Right atrium auricular region (tissue), 2 donors: ENCODE results near the gene SLC9A8. TPM values are rescaled to one million over a fixed set of nuclear protein-coding genes. Genes with fewer than 3 reads are reported as not detected.

Experiments used
- DNase-seq: peaks from one replicate; pipeline ENCODE4 v3.0.0-alpha.2; 2019; ENCODE audit warnings: low spot score
- H3K27ac ChIP-seq, 2 donors: fragments of 200-600 bp; sonication (generic); 1 replicate in 1 of 2; 2 replicates in 1 of 2; pipeline ENCODE4 v1.5.1; 2016 to 2019
- H3K27me3 ChIP-seq, 2 donors: fragments of 200-600 bp; sonication (generic); one replicate each; pipeline versions ENCODE4 v1.5.1 to v1.6.0; 2017 to 2019
- H3K36me3 ChIP-seq: fragments of 200-600 bp; sonication (generic); one replicate; pipeline ENCODE4 v1.5.1; 2016
- H3K4me1 ChIP-seq, 2 donors: fragments of 200-600 bp; sonication (generic); one replicate each; pipeline versions ENCODE4 v1.5.1 to v1.6.0; 2017 to 2019
- H3K4me3 ChIP-seq, 2 donors: fragments of 200-600 bp; sonication (generic); 1 replicate in 1 of 2; 2 replicates in 1 of 2; pipeline ENCODE4 v1.5.1; 2017 to 2019; ENCODE audit warnings: mild to moderate bottlenecking in 1 of 2, moderate library complexity in 1 of 2
- H3K9me3 ChIP-seq, 2 donors: fragments of 200-600 bp; sonication (generic); one replicate each; pipeline ENCODE4 v1.5.1; 2019
- CTCF ChIP-seq, 2 donors: fragments of 200-600 bp; sonication (generic); IDR thresholded peaks; one replicate each; pipeline ENCODE4 v1.5.1; 2019; ENCODE audit warnings: antibody characterized with exemption in 2 of 2
- total RNA-seq, 2 donors: library from RNA; depleted of rRNA; stranded (reverse); fragments of >200 nt; gene quantifications; one replicate each; pipeline ENCODE4 v1.1.0, GENCODE V29; 2016

Gene SLC9A8
- total RNA-seq, 2 donors from 2014 or later = 5.8 to 6.3 TPM

DNA sequence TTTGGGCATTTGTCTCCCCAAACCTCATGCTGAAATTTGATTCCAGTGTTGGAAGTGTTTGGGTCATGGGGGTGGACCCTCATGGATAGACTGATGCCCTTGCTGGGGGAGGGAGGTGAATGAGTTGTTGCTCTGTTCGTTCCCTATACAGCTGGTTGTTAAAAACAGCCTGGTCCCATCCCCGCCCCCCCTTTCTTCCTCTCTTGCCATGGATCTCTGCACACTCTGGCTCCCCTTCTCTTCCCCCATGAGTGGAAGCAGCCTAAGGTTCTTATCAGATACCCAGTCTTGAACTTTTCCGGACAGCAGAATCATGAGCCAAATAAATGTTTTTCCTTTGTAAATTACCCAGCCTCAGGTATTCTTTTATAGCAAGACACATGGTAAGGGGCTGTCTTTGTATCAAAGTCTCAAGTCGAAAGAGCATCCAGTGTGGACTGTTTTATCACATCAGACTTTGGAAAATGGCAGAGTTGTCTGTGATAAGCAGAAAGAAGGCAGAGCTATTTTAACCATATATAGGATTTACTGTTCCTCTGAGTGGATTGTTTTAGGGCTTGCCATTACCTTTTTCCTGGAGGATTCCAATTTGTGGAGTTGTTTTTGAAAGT, 31.2 kb downstream of the SLC9A8 start:
- Histone ChIP-seq H3K9me3 (no peaks in the 10 kb centered on the region), H3K36me3 (peaks cover 20% of the 10 kb centered on the region), H3K27me3 (no peaks in the 10 kb centered on the region), H3K4me3 (no peak overlapping the region), H3K4me1 (peaks cover 3 to 8% of the 10 kb centered on the region in 2 donors), H3K27ac (no peak overlapping the region)
- DNase-seq = no peak
- TF ChIP-seq CTCF (IDR thresholded peaks at IDR 0.05) = no peak

- TF ChIP-seq CTCF (IDR thresholded peaks at IDR 0.05) = no peak
- peaks cover 3 to 8% of the 10 kb centered on the region in 2 donors for H3K4me1 ChIP-seq
- H3K9me3 ChIP-seq = no peaks in the 10 kb centered on the region
- no peak for DNase-seq
- peaks cover 20% of the 10 kb centered on the region for H3K36me3 ChIP-seq
- no peaks in the 10 kb centered on the region for H3K27me3 ChIP-seq
- H3K27ac ChIP-seq = no peak overlapping the region
- H3K4me3 ChIP-seq = no peak overlapping the region
These were observed 32.4 kb downstream of the SLC9A8 start for GRCh38 chr20:49845060-49845459.

DNA sequence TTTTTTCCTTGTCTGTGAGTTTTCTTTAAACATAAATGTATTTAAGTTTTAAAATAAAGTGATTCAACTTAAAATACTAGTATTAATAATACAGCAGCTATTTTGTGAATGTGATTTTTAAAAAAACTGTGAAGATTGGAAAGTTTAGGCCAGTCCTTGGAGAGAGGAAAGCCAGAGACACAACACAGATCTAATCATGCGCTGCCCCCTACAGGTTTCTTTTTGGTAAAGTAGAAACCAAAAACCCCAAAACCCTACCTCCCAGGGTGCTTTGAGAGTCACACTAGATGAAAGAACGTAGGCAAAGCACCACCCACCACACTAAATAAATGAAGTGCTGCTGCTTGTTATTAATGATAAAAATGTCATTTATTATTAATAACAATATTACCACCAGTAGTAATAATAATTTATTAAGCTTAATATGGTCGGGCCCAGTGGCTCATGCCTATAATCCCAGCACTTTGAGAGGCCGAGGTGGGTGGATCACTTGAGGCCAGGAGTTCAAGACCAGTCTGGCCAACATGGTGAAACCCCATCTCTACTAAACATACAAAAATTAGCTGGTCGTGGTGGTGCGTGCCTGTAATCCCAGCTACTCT, 33.7 kb downstream of the SLC9A8 start:
- no peaks in the 10 kb centered on the region for H3K27me3 ChIP-seq
- DNase-seq = no peak
- H3K9me3 ChIP-seq = no peaks in the 10 kb centered on the region
- peak; percentile 48 to 66 for TF ChIP-seq CTCF (IDR thresholded peaks at IDR 0.05)
- peaks cover 20% of the 10 kb centered on the region for H3K36me3 ChIP-seq
- no peak overlapping the region for H3K4me3 ChIP-seq
- H3K27ac ChIP-seq = no peak overlapping the region
- H3K4me1 ChIP-seq = peaks cover 5 to 14% of the 10 kb centered on the region in 2 donors

DNA sequence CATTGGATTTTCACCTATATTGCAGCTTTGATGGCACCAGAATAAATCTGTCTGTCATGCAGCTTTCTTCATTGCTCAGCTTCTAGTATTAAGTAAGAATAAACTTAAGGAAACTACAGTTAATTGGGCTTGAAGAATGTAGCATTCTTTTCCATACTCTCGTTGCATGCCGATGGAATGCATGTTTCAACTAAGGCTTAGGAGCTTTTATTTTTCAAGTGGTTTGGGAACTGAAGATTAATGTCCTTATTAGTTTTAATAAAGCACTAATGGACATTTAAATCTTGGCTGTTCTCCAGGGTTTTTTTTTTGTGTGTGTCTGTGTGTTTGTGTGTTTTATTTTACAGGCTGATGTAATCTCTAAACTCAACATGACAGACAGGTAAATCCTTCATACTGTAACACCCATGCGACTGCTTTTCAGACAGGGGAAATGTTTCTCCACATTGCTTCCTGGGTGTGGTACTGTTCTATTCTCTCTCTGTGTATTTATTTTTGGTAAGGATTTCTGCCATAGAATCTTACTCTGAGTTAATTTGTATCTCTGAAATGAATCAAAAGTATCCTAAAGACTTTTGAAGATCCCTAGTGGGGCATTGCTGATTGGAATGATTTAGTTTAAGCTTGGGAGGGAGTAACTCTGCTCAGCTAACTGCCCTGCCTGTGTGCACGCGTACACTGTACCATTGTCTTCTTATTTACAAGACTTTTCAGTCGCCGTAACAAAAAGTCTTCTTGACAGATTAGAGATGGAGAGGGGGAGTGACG, 38.0 kb downstream of the SLC9A8 start:
- Histone ChIP-seq H3K9me3 (no peaks in the 10 kb centered on the region), H3K36me3 (peaks cover 17% of the 10 kb centered on the region), H3K4me3 (no peak overlapping the region), H3K27me3 (no peaks in the 10 kb centered on the region), H3K4me1 (peaks cover 5 to 20% of the 10 kb centered on the region in 2 donors), H3K27ac (peak overlapping the region; percentile 58 to 63)
- TF ChIP-seq CTCF (IDR thresholded peaks at IDR 0.05) = no peak
- DNase-seq = no peak

DNA sequence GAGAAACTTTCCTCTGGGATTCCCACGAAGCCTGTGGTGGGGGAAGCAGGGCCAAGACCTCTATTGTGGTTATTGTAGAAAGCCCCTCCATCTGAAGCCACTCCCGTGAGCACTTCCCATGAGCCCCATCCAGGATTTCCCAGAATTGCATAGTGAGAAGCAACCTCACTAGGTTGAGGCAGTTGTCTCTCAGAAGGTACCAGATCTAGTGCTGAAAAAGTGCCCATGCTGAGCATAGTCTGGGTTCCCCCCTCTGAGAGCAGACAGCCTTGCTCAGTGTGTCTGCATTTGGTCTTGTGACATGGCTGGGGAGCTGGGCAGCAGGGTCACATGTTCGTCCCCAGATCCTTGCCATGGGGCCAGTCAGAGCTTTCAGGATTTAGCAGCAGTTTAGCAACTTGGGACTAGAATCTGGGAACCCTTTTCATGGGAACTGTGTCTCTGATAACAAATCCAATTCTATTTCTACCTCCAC, 38.6 kb downstream of the SLC9A8 start:
- H3K4me3 ChIP-seq = no peak overlapping the region
- peak overlapping the region; percentile 58 to 63 for H3K27ac ChIP-seq
- no peaks in the 10 kb centered on the region for H3K27me3 ChIP-seq
- TF ChIP-seq CTCF (IDR thresholded peaks at IDR 0.05) = no peak
- no peaks in the 10 kb centered on the region for H3K9me3 ChIP-seq
- H3K4me1 ChIP-seq = peaks cover 5 to 20% of the 10 kb centered on the region in 2 donors
- H3K36me3 ChIP-seq = peaks cover 19% of the 10 kb centered on the region
- peak; percentile 68 for DNase-seq
